K562 (cell line): Measurements from ENCODE around the gene SPEF1. TPM values are rescaled to one million over a fixed set of nuclear protein-coding genes. Genes with fewer than 3 reads are reported as not detected.

ENCODE experiments used
- CHAMP1 ChIP-seq: fragments of 450-650 bp; IDR thresholded peaks from 2 replicates; pipeline ENCODE4 v1.6.1; 2016; ENCODE audit warnings: mild to moderate bottlenecking
- CREB1 ChIP-seq, 2 experiments: sonication (generic) in 1 of 2; formaldehyde crosslinking in 1 of 2; IDR thresholded peaks; 2 replicates each; pipeline versions ENCODE4 v1.6.1 to v1.8.0; 2012 to 2022; ENCODE audit warnings: inconsistent platforms in 1 of 2, mild to moderate bottlenecking in 1 of 2, missing genetic modification reagents in 1 of 2, moderate library complexity in 1 of 2
- CREM ChIP-seq: IDR thresholded peaks from 2 replicates; pipeline ENCODE4 v1.6.1; 2014; ENCODE audit warnings: antibody characterized with exemption, low read depth
- ELF4 ChIP-seq: fragments of 450-650 bp; formaldehyde crosslinking; IDR thresholded peaks from 2 replicates; pipeline ENCODE4 v1.4.0; 2022; ENCODE audit warnings: missing genetic modification characterization
- HOMEZ ChIP-seq: fragments of 250-450 bp; sonication (Bioruptor Pico); IDR thresholded peaks from 2 replicates; pipeline ENCODE4 v1.4.0; 2020; ENCODE audit warnings: mild to moderate bottlenecking, moderate library complexity
- HSF4 ChIP-seq: fragments of 250-450 bp; sonication (Bioruptor Pico); IDR thresholded peaks from 2 replicates; pipeline ENCODE4 v2.1.2; 2022; ENCODE audit warnings: mild to moderate bottlenecking, moderate library complexity, borderline replicate concordance
- KLF1 ChIP-seq: fragments of 450-650 bp; IDR thresholded peaks from 2 replicates; pipeline ENCODE4 v1.6.1; 2016; ENCODE audit warnings: missing genetic modification characterization, missing compliant biosample characterization
- MAZ ChIP-seq, 2 experiments: fragments of 450-650 bp in 1 of 2; sonication (generic) in 1 of 2; formaldehyde crosslinking; IDR thresholded peaks in 1 of 2; conservative IDR thresholded peaks in 1 of 2; 2 replicates each; pipeline versions ENCODE4 v1.4.0 to v1.5.0; 2020; ENCODE audit warnings: mild to moderate bottlenecking in 1 of 2, missing genetic modification reagents in 1 of 2
- PTRF ChIP-seq: fragments of 450-650 bp; IDR thresholded peaks from 2 replicates; pipeline ENCODE4 v1.6.1; 2016; ENCODE audit warnings: mild to moderate bottlenecking, missing genetic modification characterization, missing compliant biosample characterization
- SMARCA5 ChIP-seq: fragments of 450-650 bp; IDR thresholded peaks from 2 replicates; pipeline ENCODE4 v1.6.1; 2016
- WHSC1 ChIP-seq: IDR thresholded peaks from one replicate; pipeline ENCODE4 v1.6.1; 2012; ENCODE audit warnings: low read length, control low read depth, inconsistent platforms
- XRCC3 ChIP-seq: fragments of 450-650 bp; IDR thresholded peaks from 2 replicates; pipeline ENCODE4 v1.6.1; 2017; ENCODE audit warnings: mild to moderate bottlenecking, moderate library complexity
- ZFP30 ChIP-seq: fragments of 250-450 bp; sonication (Bioruptor Pico); IDR thresholded peaks from 2 replicates; pipeline ENCODE4 v1.8.0; 2022; ENCODE audit warnings: moderate library complexity, mild to moderate bottlenecking, inconsistent platforms, borderline replicate concordance
- ZKSCAN3 ChIP-seq: fragments of 250-450 bp; sonication (Bioruptor Pico); IDR thresholded peaks from 2 replicates; pipeline ENCODE4 v1.4.0; 2020
- ZNF318 ChIP-seq, 2 experiments: fragments of 450-650 bp; IDR thresholded peaks; 2 replicates each; pipeline ENCODE4 v1.6.1; 2016; ENCODE audit warnings: mild to moderate bottlenecking in 2 of 2, borderline replicate concordance in 1 of 2, low read depth in 1 of 2, moderate library complexity in 1 of 2
- polyA plus RNA-seq, 8 experiments: library from polyadenylated mRNA; depleted of rRNA in 4 of 8; stranded (reverse) in 5 of 8; unstranded in 3 of 8; fragments of >200 nt; fragmentation: Nextera tagmentation in 2 of 8; fragmentation: Illumina TruSeq in 1 of 8; extraction: Ambion mirVana in 2 of 8; extraction: Trizol in 1 of 8; gene quantifications; 2 replicates each; pipeline versions ENCODE4 v1.2.1 to v1.2.3, GENCODE V29; 2011 to 2014; ENCODE audit warnings: inconsistent platforms in 1 of 8, missing spikeins in 1 of 8
- total RNA-seq, 7 experiments: library from RNA; depleted of rRNA in 6 of 7; stranded (reverse); fragments of >200 nt in 6 of 7; fragmentation: Illumina TruSeq in 2 of 7; extraction: Trizol in 2 of 7; gene quantifications; 2 replicates each; pipeline versions ENCODE4 v1.2.1 to v1.2.3, GENCODE V29; 2011 to 2021; ENCODE audit warnings: low replicate concordance in 1 of 7

SPEF1 gene
- total and polyA plus RNA-seq, 9 of the 15 experiments (the other 6 are each of a cell fraction or from before 2014, with no cell fraction given) = not detected

GRCh38 chr20:3744806-3745685, 36.2 kb downstream of the SPEF1 start (continued):
- no peak for TF ChIP-seq KLF1 (tag)
- no peak for TF ChIP-seq ZKSCAN3 (CRISPR knock-in tag)
- TF ChIP-seq CHAMP1 = no peak
- no peak for TF ChIP-seq WHSC1
- TF ChIP-seq CREM = peak; percentile 40; the same call in 1 of the 2 replicates
- TF ChIP-seq HOMEZ (CRISPR knock-in tag) = no peak
- TF ChIP-seq PTRF (tag) = no peak
- no peak for TF ChIP-seq MAZ (CRISPR knock-in tag; conservative IDR thresholded peaks at IDR 0.05 in 1 of 2, IDR thresholded peaks at IDR 0.05 in 1 of 2)
- TF ChIP-seq SMARCA5 = no peak
- TF ChIP-seq XRCC3 = no peak
- no peak for TF ChIP-seq ZNF318 (IDR thresholded peaks at IDR 0.05; ENCODE audit: borderline replicate concordance in 1 of 2, low read depth in 1 of 2)
- no peak for TF ChIP-seq HSF4
- TF ChIP-seq CREB1 (IDR thresholded peaks at IDR 0.05) = 0 out of 2 replicates have a peak, but pooled peaks have one; percentile 9
- 0 out of 2 replicates have a peak, but pooled peaks have one; percentile 23 for TF ChIP-seq CREB1 (CRISPR knock-in tag; IDR thresholded peaks at IDR 0.05)
- TF ChIP-seq ZFP30 = no peak
- TF ChIP-seq ELF4 (CRISPR knock-in tag) = no peak
